GM12878 (cell line): ENCODE data around the gene SRSF9. TPM values are rescaled to one million over a fixed set of nuclear protein-coding genes. Genes with fewer than 3 reads are reported as not detected.

Experiments used
- BHLHE40 ChIP-seq, 2 experiments: fragments of 450-650 bp in 1 of 2; IDR thresholded peaks; 2 replicates each; pipeline ENCODE4 v1.6.1; 2011 to 2017; ENCODE audit warnings: low read depth in 2 of 2, borderline replicate concordance in 1 of 2, improper control_type of control experiment in 1 of 2, low read length in 1 of 2, mild to moderate bottlenecking in 1 of 2
- CBFB ChIP-seq: IDR thresholded peaks from 2 replicates; pipeline ENCODE4 v1.6.1; 2016; ENCODE audit warnings: antibody characterized with exemption, low read depth
- CREB1 ChIP-seq: IDR thresholded peaks from 2 replicates; pipeline ENCODE4 v1.6.1; 2012; ENCODE audit warnings: low read depth, mild to moderate bottlenecking, inconsistent platforms
- FOS ChIP-seq: IDR thresholded peaks from 3 replicates; pipeline ENCODE4 v1.6.1; 2011; ENCODE audit warnings: borderline replicate concordance; ENCODE audit not compliant: insufficient read length; ENCODE audit errors: extremely low read depth
- NFYA ChIP-seq: IDR thresholded peaks from 2 replicates; pipeline ENCODE4 v1.6.1; 2011; ENCODE audit warnings: low read depth, mild to moderate bottlenecking, low read length, improper control_type of control experiment, borderline replicate concordance
- PAX5 ChIP-seq: IDR thresholded peaks from 2 replicates; pipeline ENCODE4 v1.6.1; 2011; ENCODE audit warnings: low read depth, low read length, borderline replicate concordance
- POU2F2 ChIP-seq: IDR thresholded peaks from 3 replicates; pipeline ENCODE4 v1.6.1; 2011; ENCODE audit warnings: low read depth, mild to moderate bottlenecking, low read length, borderline replicate concordance
- RB1 ChIP-seq: fragments of 450-650 bp; formaldehyde crosslinking; IDR thresholded peaks from 2 replicates; pipeline ENCODE4 v1.6.1; 2017; ENCODE audit warnings: mild to moderate bottlenecking, borderline replicate concordance
- RCOR1 ChIP-seq: conservative IDR thresholded peaks from 2 replicates; pipeline ENCODE4 v1.6.1; 2012; ENCODE audit warnings: low read depth, low read length, improper control_type of control experiment
- SIN3A ChIP-seq: IDR thresholded peaks from 2 replicates; pipeline ENCODE4 v1.6.1; 2012; ENCODE audit warnings: low read depth, low read length, improper control_type of control experiment
- SMAD5 ChIP-seq: IDR thresholded peaks from 2 replicates; pipeline ENCODE4 v1.6.1; 2016; ENCODE audit warnings: antibody characterized with exemption, low read depth
- SP1 ChIP-seq: IDR thresholded peaks from one replicate; pipeline ENCODE4 v1.6.1; 2011; ENCODE audit warnings: low read depth, low read length
- SRF ChIP-seq, 2 experiments: IDR thresholded peaks; 2 replicates each; pipeline ENCODE4 v1.6.1; 2011; ENCODE audit warnings: low read depth in 2 of 2, low read length in 2 of 2, mild to moderate bottlenecking in 1 of 2, moderate library complexity in 1 of 2
- polyA plus RNA-seq, 11 experiments: library from polyadenylated mRNA; depleted of rRNA in 4 of 11; unstranded in 6 of 11; stranded (reverse) in 5 of 11; fragments of >200 nt; fragmentation: Nextera tagmentation in 4 of 11; fragmentation: Illumina TruSeq in 1 of 11; extraction: Ambion mirVana in 4 of 11; extraction: Trizol in 1 of 11; gene quantifications; 1 replicate in 1 of 11; 2 replicates in 10 of 11; pipeline versions ENCODE4 v1.2.1 to v1.2.3, GENCODE V29; 2011 to 2016; ENCODE audit warnings: inconsistent platforms in 2 of 11, missing spikeins in 2 of 11, low read depth in 1 of 11
- total RNA-seq, 4 experiments: library from RNA; depleted of rRNA in 3 of 4; stranded (reverse); fragments of >200 nt in 3 of 4; fragmentation: Illumina TruSeq in 1 of 4; extraction: Trizol in 1 of 4; gene quantifications; 2 replicates each; pipeline versions ENCODE4 v1.2.1 to v1.2.3, GENCODE V29; 2013 to 2021
- TF ChIP-seq, protein P1 (sequence below): IDR thresholded peaks from 2 replicates; pipeline ENCODE4 v1.6.1; 2011; ENCODE audit warnings: borderline replicate concordance, low read depth, mild to moderate bottlenecking, moderate library complexity, mixed read lengths, low read length; ENCODE audit not compliant: insufficient read depth; ENCODE audit errors: extremely low read length
- TF ChIP-seq, protein P2 (sequence below): fragments of 450-650 bp; IDR thresholded peaks from 2 replicates; pipeline ENCODE4 v1.6.1; 2016; ENCODE audit warnings: mild to moderate bottlenecking, moderate library complexity, borderline replicate concordance
- TF ChIP-seq, protein P3 (sequence below): fragments of 450-650 bp; IDR thresholded peaks from 2 replicates; pipeline ENCODE4 v1.6.1; 2014; ENCODE audit warnings: mild to moderate bottlenecking
- TF ChIP-seq, protein P4 (sequence below): fragments of 450-650 bp; conservative IDR thresholded peaks from 2 replicates; pipeline ENCODE4 v1.6.1; 2017; ENCODE audit warnings: mild to moderate bottlenecking, moderate library complexity

Gene SRSF9
- total and polyA plus RNA-seq, 10 of the 15 experiments (the other 5 are each of a cell fraction or from before 2014, with no cell fraction given), result 56.2 to 510 (median 186) TPM

DNA sequence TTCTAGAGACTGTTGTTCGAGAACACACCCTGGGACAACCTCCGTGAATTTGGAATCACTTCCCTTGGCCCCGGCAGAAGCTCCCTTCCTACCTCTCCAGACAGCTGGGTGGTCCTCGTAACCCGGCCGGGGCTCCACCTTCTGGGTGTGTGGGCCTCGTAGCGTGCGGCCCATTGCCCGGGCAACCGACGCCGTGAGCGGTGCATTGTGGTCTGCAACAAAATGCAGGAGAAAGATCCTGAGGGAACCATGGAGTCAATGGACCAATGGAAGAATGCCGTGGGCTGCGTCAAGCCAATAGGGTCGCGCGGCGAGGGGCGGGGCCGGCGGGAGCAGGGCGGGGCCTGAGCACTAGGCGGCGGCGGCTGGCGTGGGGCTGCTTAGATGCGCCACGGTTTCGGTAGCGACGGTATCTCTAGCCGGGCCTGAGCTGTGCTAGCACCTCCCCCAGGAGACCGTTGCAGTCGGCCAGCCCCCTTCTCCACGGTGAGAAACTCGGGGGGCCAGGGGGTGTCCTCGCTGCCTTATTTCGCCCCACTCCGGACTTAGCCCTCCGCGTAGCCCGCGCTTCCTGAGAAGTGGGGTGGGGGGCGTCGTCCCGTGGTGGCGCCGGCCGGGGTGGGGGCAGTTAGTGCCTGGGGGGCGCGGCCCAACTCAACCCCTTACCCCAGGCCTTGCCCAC lies 26.3 kb upstream of the SRSF9 start, which contains the start of gene DYNLL1 (continued):
- TF ChIP-seq, protein P1, sequence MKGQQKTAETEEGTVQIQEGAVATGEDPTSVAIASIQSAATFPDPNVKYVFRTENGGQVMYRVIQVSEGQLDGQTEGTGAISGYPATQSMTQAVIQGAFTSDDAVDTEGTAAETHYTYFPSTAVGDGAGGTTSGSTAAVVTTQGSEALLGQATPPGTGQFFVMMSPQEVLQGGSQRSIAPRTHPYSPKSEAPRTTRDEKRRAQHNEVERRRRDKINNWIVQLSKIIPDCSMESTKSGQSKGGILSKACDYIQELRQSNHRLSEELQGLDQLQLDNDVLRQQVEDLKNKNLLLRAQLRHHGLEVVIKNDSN, result no peak
- TF ChIP-seq RB1 (peak; percentile 54; the same call in 1 of the 2 replicates), CREB1 (peak; percentile 67), SIN3A (peak; percentile 99), SP1 (peak; percentile 98), SRF (IDR thresholded peaks at IDR 0.05; ENCODE audit: low read depth in 2 of 2, low read length in 2 of 2) (peak in 1 of 2 experiments; percentile 68; a peak in 2 of 4 replicates), BHLHE40 (IDR thresholded peaks at IDR 0.05; ENCODE audit: borderline replicate concordance in 1 of 2, low read depth in 2 of 2, low read length in 1 of 2) (peak; percentile 7 to 63; a peak in 3 of 4 replicates), FOS (peak; percentile 71), POU2F2 (peak; percentile 91), PAX5 (0 out of 2 replicates have a peak, but pooled peaks have one; percentile 56), NFYA (peak; percentile 24; the same call in 1 of the 2 replicates), CBFB (peak; percentile 77), SMAD5 (peak; percentile 94), RCOR1 (no peak)
- TF ChIP-seq, protein P2, sequence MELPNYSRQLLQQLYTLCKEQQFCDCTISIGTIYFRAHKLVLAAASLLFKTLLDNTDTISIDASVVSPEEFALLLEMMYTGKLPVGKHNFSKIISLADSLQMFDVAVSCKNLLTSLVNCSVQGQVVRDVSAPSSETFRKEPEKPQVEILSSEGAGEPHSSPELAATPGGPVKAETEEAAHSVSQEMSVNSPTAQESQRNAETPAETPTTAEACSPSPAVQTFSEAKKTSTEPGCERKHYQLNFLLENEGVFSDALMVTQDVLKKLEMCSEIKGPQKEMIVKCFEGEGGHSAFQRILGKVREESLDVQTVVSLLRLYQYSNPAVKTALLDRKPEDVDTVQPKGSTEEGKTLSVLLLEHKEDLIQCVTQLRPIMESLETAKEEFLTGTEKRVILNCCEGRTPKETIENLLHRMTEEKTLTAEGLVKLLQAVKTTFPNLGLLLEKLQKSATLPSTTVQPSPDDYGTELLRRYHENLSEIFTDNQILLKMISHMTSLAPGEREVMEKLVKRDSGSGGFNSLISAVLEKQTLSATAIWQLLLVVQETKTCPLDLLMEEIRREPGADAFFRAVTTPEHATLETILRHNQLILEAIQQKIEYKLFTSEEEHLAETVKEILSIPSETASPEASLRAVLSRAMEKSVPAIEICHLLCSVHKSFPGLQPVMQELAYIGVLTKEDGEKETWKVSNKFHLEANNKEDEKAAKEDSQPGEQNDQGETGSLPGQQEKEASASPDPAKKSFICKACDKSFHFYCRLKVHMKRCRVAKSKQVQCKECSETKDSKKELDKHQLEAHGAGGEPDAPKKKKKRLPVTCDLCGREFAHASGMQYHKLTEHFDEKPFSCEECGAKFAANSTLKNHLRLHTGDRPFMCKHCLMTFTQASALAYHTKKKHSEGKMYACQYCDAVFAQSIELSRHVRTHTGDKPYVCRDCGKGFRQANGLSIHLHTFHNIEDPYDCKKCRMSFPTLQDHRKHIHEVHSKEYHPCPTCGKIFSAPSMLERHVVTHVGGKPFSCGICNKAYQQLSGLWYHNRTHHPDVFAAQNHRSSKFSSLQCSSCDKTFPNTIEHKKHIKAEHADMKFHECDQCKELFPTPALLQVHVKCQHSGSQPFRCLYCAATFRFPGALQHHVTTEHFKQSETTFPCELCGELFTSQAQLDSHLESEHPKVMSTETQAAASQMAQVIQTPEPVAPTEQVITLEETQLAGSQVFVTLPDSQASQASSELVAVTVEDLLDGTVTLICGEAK, result no peak
- TF ChIP-seq, protein P3, sequence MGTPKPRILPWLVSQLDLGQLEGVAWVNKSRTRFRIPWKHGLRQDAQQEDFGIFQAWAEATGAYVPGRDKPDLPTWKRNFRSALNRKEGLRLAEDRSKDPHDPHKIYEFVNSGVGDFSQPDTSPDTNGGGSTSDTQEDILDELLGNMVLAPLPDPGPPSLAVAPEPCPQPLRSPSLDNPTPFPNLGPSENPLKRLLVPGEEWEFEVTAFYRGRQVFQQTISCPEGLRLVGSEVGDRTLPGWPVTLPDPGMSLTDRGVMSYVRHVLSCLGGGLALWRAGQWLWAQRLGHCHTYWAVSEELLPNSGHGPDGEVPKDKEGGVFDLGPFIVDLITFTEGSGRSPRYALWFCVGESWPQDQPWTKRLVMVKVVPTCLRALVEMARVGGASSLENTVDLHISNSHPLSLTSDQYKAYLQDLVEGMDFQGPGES, result peak; percentile 78; the same call in 1 of the 2 replicates
- TF ChIP-seq, protein P4, sequence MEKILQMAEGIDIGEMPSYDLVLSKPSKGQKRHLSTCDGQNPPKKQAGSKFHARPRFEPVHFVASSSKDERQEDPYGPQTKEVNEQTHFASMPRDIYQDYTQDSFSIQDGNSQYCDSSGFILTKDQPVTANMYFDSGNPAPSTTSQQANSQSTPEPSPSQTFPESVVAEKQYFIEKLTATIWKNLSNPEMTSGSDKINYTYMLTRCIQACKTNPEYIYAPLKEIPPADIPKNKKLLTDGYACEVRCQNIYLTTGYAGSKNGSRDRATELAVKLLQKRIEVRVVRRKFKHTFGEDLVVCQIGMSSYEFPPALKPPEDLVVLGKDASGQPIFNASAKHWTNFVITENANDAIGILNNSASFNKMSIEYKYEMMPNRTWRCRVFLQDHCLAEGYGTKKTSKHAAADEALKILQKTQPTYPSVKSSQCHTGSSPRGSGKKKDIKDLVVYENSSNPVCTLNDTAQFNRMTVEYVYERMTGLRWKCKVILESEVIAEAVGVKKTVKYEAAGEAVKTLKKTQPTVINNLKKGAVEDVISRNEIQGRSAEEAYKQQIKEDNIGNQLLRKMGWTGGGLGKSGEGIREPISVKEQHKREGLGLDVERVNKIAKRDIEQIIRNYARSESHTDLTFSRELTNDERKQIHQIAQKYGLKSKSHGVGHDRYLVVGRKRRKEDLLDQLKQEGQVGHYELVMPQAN, result peak; percentile 98
